ENCODE data around the gene RPS6KA4.

The RPS6KA4 gene

DNA sequence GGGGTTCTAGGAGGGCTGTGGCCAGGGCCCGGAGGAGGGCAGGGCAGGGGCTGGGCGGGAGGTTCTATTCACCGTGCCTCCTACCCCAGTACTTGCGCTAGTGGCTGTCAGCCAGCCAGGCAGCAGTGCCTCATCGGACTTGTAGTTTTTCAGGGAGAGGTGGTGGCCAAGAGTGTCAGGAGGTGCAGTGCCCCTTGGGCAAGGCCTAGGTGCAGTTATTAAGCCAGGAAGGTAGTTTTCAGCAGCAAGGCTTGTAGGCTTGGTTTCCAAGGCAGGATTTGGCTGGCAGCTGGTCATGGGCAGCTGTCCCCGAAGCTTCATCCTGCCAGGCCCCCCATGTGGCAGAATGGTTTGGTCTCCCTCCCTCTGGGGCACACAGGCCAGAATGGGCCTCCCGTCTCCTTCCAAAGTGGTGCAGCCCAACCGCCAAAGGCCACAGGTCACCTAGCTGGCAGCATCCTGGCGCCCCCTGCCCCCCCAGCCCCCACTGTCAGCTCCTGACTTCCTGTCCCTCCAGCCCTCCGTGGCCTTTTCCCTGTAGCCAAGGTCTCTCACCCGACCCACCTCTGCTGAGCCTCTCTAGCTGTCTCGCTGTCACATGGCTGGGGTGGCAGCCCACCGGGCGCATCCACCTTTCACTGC, 10.5 kb upstream of the RPS6KA4 start:
- DNase-seq: no peak

DNA sequence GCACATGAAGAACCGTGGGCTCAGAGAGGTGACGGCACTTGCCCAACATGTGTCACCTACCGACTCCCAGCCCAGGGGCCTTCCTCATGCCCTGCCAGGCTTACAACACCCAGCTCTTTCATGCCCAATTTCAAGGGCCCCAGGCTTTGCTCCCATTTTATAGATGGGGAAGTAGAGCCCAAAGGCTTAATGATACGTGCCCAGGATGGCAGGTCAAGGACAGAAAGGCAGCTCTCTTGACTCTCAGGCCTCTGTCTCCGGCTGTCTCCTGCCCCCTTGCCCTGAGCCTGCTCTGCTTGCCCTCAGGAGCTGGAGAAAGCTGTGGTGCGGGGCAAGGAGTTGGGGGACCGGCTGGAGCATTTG, 10.0 kb upstream of the RPS6KA4 start:
- DNase-seq: no peak

DNA sequence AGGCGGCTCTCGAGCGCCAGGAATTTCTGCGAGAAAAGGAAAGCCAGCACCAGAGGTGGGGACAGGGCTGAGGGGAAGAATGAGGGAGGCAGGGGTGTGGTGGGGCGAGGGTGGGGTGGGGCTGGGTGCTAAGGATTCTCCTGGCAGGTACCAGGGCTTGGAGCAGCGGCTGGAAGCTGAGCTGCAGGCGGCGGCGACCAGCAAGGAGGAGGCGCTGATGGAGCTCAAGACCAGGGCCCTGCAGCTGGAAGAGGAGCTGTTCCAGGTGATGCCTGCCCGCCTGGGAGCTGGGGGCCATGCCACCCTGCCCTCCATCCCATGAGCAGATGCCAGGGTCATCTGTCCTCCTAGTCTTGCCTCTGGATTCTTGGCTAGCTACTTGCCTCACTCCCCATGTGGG, 9.6 kb upstream of the RPS6KA4 start:
- DNase-seq: no peak

DNA sequence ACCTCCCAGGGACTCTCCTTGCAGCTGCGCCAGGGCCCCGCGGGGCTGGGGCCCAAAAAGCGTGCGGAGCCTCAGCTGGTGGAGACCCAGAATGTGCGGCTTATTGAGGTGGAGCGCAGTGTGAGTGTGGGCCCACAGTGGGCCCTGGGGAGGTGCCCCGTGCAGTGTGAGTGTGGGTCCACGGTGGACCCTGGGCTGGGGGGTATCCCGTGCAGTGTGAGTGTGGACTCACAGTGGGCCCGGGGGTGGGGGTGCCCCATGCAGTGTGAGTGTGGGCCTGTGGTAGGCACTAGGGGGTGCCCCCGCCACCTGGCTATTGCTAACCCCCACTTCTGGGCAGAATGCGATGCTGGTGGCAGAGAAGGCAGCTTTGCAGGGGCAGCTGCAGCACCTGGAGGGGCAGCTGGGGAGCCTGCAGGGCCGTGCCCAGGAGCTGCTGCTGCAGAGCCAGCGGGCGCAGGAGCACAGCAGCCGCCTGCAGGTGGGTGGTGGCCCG, 7.8 kb upstream of the RPS6KA4 start:
- no peak for DNase-seq

DNA sequence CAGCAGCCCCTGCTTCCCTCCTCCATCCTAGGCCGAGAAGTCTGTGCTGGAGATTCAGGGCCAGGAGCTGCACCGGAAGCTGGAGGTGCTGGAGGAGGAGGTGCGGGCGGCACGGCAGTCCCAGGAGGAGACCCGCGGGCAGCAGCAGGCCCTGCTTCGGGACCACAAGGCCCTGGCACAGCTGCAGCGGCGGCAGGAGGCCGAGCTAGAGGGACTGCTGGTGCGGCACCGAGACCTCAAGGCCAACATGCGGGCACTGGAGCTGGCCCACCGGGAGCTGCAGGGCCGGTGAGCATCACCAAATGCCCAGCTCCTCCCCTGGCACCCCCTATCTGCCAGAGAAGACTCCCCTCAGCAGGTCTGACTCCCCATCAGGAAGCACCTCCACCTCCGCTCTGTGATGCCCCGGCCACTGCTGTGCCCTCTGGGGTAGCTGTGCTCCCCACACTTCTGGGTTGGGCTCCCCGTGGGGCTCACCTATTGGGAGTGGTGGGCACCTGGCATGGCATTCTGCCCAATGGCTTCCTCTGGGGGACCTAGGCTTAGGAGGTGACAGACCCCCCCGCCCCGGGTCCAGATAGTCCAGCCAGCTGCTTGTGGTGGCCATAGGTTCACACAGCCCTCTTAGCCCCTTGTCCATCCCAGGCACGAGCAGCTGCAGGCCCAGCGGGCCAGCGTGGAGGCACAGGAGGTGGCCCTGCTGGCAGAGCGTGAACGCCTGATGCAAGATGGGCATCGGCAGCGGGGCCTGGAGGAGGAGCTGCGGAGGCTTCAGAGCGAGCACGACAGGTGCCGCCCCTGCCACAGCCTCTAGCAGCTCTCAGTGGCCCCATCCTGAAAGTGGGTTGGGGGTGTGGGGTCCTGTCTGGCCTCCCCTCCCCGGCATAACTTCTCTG, 6.6 kb upstream of the RPS6KA4 start:
- DNase-seq: no peak

DNA sequence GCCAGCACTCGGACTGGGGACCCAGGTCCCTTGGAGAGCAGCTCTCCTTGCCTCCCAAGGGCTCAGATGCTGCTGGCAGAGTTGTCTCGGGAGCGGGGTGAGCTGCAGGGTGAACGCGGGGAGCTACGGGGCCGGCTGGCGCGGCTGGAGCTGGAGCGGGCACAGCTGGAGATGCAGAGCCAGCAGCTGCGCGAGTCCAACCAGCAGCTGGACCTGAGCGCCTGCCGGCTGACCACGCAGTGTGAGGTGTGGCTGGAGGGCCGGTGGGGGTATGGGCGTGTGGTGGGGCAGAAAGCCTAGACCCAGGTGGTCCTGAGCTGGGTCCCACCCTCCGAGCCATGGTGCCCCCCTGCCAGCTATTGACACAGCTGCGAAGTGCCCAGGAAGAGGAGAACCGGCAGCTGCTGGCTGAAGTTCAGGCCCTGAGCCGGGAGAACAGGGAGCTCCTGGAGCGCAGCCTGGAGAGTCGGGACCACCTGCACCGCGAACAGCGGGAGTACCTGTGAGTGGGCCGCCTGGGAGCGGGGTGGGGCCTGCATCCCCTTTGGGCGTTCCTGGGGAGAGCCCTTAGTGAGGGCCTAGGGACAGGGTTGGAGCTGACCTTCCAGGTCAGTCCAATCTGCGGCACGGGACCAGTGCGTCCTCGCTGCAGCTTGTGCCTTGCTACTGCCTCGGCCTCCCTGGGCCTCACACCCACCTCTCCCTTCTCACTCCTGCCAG, 5.8 kb upstream of the RPS6KA4 start:
- no peak for DNase-seq

DNA sequence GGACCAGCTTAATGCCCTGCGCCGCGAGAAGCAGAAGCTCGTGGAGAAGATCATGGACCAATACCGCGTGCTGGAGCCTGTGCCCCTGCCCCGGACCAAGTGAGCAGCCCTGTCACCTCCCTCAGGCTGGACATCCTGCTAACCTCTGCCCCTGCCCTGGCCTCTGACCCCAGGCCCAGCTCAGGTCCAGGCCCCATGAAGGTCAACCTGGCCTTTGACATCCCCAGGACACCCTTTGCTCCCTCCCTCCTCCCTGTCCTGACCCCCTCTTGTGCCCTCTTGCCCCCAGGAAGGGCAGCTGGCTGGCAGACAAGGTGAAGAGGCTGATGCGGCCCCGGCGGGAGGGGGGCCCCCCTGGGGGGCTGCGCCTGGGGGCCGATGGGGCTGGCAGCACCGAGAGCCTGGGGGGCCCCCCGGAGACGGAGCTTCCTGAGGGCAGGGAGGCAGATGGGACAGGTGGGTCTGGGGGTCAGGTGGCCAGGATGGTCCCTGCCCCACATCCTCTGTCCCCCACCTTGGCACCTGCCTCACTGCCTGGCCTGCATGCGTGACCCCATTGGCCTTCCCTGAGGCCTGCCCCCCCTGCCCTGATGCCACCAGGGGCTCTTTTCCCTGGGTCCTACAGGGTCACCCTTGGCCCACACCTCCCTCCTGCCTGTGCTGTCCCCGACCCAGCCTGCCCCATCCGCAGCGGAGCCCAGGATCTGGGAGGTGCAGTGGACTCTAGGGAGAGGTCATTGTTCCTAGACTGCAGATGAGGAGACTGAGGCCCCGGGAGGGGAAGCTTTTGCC, 5.1 kb upstream of the RPS6KA4 start:
- no peak for DNase-seq

DNA sequence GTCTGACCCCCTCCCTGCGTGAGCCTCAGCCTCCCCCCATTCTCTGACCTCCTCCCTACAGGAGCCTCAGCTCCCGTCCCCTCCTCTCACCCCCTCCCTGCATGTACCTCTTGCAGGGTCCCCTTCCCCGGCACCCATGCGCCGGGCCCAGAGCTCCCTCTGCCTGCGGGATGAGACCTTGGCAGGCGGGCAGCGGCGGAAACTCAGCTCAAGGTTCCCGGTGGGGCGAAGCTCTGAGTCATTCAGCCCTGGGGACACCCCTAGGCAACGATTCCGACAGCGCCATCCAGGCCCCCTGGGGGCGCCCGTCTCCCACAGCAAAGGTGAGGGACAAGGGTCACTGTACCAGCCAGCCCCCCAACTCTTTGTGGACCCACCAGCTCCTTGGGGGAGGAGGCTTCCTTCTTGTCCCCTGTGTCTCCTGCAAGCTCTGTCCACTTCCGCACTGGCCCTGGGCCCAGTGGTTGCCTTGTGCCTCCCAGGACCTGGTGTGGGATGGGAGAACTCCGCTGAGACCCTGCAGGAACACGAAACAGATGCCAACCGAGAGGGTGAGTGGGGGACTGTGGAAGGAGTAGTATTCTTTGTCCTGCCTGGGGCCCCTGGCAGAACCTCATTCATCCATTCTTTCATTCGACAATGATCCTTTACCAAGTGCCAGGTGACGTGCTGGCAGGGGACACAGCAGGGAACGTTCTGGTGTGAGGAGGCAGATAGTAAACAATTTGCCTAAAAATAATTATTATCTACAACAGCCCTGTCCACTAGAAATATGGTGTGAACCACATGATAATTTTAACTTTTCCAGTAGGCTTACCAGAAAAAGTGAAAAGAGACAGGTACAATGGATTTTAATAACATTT, 3.7 kb upstream of the RPS6KA4 start:
- DNase-seq: peak; percentile 85

DNA sequence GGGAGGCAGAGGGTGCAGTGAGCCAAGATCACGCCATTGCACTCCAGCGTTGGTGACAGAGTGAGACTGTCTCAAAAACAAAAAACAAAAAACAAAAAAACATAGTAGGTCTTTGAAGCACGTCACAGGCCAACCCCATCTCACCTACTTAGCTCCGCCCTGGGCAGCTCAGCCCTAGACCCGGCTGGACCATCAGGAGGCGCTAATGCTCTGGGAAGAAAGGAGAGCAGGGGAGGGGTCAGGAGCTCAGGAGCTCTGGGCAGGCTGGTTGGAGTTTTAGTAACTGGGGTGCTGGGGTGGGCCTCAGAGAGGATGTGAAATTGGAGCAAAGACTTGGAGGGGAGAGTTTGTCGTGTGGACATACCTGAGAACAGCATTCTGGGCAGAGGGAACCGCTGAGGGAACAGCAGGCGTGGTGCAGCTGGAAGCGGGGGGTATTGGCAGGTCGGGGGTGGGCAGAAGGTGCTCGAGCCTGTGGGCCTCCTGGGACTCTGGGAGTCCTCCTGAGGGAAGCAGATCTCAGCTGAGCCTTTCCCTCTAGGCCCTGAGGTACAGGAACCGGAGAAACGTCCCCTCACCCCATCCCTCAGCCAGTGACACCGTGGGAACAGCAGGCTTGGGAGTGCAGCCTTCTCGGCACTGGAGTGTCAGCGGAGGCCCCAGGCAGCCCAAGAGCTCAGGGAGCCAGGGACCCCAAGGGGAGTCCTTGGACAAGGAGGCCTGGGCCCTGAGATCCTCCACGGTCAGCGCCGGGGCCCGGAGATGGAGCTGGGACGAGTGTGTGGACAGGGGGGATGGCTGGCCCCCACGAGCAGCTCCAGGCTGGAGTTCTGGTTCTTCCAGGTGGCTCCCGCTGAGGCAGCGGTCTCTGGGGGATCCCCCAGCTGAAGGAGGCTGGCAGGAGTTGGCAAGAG, 2.2 kb upstream of the RPS6KA4 start:
- peak; percentile 57 for DNase-seq

DNA sequence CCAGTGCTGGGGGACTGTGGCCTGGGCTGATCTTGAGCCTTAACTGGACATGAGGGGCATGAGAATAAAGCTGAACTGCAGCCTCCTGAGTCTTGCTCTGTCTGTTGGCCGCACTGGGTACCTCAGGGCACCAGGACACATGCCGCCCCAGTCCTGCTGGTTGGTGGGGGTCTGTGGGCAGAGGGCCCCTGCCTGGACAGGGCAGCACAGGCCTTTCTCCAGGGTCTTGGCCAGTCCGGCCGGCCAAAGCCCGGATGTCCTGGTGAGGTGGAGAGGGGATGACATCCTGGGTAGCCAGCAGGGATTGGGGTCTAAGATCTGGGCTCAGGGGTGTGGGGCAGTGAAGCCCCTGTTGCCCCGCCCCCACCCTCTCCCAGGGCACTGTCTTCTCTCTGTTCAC, 1.5 kb upstream of the RPS6KA4 start:
- no peak for DNase-seq

DNA sequence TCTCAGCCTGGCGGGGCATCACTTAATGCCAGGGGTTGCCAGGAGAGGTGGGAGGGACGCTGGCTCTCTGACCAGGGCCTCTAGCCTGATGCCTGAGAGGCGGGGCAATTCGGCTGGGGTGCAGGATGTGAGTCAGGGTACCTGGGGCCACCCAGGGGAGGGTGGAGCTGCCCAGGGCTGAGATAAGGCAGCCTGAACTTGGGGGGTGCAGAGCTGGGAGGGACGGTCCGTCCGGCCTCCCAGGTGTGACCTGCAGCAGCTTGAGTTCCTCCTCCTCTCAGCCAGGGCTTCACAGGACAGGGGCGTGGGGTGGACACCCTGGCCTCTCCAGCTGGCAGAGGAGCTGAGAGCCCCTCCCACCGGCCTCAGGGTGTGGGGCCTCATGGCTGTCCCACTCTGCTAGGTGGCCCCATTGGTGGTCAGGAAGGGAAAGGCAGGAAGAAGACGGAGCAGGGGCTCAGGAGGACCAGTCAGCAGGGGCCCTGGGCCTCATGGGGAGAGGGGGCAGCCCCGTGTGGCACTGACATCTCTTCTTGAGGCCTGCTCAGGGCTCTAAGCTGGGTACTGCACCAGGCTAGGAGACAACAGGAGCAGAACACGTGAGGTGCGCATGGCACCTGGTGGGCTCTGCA, 942 bp upstream of the RPS6KA4 start:
- DNase-seq: peak; percentile 19

DNA sequence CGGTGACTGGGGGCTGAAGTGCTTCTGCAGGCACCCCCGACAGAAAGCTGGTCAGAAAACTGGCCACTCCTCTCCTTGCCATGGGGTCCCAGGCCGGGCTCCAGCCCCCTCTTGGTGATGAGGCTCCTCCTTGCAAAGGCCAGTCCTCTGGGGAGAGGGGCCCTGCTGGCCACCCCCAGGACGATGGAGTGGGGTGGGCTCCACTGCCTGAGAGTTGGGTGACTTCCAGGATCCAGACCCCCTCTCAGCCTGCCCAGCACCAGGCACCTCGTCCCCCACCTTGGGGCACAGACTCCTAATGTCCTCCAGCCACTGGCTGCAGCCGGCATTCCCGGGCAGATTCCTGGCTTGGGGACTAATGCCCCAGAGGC, 441 bp upstream of the RPS6KA4 start:
- no peak for DNase-seq

DNA sequence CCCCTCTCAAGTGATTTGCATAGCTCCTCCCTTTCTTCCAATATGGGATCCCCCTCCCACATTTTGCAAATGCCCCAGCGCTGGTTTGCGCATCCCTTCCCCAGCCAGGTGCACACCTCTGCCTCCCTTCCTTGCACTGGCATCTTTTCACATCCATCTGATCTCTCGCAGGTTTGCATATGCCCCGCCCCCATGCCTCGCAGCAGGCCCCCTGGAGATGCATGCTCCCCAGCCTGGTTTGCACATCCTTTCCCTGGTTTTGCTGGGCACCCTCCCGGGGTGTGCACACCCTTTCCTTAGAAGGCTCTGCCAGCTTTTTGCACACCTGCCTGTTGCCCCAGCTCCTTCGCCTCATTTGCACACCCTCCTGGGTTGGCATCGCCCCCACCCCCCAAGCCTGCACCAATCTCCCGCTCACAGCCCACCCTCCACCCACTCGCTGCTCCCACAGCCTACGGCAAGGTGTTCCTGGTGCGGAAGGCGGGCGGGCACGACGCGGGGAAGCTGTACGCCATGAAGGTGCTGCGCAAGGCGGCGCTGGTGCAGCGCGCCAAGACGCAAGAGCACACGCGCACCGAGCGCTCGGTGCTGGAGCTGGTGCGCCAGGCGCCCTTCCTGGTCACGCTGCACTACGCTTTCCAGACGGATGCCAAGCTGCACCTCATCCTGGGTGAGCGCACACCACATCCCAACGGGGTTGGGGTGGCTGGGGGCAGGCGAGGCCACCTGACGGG, 917 bp downstream of the RPS6KA4 start:
- no peak for DNase-seq

DNA sequence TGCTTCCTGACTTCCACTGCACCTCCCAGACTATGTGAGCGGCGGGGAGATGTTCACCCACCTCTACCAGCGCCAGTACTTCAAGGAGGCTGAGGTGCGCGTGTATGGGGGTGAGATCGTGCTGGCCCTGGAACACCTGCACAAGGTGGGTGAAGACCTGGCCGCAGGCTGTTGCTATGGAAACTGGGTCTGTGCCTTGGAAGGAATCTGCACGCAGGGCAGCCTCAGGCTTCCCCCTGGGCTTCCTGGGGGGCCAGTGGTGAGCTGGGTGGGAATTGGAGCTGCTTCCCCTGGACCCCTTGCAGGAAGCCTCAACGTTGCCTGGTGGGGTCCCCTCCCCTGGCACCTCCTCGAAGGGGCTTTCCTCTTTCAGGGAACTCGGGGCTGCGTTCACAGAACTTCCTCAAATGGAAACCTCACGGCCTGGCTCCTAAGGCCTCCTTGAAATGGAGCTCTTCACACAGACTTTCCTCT, 1.5 kb downstream of the RPS6KA4 start:
- no peak for DNase-seq

DNA sequence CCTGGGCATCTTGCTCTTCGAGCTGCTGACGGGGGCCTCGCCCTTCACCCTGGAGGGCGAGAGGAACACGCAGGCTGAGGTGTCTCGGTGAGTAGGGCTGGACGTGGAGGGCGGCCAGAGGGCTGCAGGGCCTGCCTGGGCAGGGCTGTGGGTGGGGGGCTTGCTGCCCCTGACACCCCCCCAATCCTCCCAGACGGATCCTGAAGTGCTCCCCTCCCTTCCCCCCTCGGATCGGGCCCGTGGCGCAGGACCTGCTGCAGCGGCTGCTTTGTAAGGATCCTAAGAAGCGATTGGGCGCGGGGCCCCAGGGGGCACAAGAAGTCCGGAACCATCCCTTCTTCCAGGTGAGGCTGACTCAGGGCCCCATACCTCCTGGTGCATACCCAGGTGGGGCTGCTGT, 2.7 kb downstream of the RPS6KA4 start:
- no peak for DNase-seq

DNA sequence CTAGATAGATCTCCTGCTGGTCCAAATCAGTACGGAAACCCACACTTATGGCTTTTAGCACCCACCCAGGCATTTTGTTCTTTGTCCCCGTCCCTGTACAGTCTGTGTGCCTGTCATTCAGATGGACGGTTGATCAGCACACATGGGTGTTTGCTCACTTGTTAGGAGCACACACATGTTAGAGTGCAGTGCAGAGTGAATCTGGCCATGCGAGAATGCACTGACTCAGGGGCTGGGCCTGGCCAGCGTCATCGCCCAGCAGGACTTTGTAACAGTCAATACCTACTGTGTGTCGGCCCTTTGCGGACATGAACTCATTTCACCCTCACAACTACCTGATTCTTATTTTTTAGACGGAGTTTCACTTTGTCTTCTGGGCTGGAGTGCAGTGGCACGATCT, 3.4 kb downstream of the RPS6KA4 start:
- no peak for DNase-seq

DNA sequence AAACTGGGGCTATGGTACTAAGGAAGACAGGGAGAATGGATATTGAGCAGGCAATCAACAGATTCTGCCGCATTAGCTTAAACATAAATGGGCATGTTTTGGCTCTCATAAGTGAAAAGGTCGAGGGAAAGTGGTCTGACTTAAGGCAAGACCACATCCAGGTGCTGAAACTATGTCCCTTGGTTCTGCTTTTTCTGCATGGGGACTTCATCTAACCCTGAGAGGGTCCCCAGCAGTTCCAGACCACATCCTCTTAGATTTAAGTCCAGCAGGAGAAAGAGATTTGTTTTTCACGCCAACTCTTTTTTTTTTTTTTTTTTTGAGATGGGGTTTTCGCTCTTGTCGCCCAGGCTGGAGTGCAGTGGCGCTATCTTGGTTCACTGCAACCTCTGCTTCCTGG, 5.5 kb downstream of the RPS6KA4 start:
- DNase-seq: no peak

DNA sequence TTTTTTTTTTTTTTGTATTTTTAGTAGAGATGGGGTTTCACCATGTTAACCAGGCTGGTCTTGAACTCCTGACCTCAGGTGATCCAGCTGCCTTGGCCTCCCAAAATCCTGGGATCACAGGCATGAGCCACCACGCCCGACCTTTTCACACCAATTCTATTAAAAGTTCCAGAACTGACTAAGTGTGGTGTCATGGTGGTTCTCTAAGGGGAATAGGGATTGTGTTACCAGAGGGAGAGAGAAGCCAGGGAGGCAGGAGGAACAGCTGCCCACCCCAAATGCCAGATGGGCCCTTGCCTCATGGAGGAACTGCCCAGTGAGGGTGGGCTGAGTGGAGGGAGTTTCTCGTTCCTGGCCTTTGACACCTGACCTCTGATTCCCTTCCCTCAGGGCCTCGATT, 5.9 kb downstream of the RPS6KA4 start:
- no peak for DNase-seq

DNA sequence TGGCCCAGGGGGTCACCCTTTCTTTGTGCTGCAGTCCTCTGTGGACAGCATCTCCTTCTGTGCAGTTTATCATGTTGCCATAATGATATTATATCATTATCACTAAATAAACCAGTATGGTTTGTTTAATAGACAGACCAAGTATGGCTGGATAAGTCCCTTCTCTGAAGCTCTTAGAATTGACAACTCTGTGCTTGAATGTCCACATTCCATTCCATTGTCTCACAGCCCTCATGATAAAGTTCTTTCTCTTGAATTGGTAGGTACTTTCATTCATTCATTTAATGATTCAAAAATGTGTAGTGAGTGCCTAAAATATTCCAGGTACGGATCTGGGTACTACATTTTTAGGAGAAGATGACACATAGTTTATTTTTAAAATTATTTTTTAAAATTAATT, 7.8 kb downstream of the RPS6KA4 start:
- peak; percentile 31 for DNase-seq
